ENCODE data around the gene THBD.

DNA sequence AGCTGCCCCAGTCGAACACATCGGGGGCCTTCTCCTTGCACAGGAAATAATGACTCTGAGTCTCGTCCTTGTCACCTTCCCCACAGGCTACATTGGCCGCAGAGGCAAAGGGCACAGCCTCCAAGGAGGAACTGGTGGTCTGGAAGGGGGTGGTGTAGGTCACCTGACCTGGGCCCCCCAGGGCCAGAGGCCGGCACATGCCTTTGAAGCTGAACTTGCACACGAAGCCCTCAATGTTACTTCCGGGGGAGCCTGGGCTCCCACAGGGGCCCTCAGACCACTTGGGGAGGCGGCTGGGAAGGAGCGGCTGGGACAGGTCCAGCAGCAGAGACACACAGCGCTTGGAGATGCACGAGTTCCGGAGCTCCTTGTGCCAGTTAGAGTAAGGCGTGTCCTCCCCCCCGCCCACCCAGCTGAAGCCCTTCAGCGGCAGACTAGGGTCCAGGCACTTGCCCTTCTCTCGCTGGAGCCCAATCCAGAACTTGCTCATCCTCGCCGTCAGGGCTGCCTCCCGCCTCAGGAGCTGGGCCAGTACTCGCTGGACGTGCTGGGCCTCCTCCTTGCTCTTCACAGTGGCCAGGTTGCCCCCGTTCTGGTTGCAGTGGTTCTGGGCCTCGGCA, 36.1 kb upstream of the THBD start:
- TF ChIP-seq CTCF (IDR thresholded peaks at IDR 0.05; ENCODE audit: low read length) (no peak), EZH2 (optimal IDR thresholded peaks at IDR 0.05; ENCODE audit: low read depth, low read length) (no peak), EZH2phosphoT487 (IDR thresholded peaks at IDR 0.05; ENCODE audit: low read length) (no peak)
